Activated CD8-positive, alpha-beta T cell treated with anti-CD3 and anti-CD28 coated beads for 36 hours (primary cell): ENCODE measurements around the gene R3HDM4. TPM values are rescaled to one million over a fixed set of nuclear protein-coding genes. Genes with fewer than 3 reads are reported as not detected.
A peak's percentile ranks its signal among the peaks of the same experiment; 100 is the strongest.

Source experiments
- ATAC-seq: fragments of 200-7000 bp; cut with Tn5 transposase; one replicate; pipeline ENCODE4 v1.10.0; 2021; ENCODE audit warnings: mild to moderate bottlenecking, moderate library complexity
- CTCF ChIA-PET: fragments of 350-600 bp; sonication (Branson Sonifier 250); formaldehyde crosslinking; loops from one replicate; lab custom pipeline; 2021; ENCODE audit warnings: antibody characterized with exemption; lab: Charles Lee
- POLR2A ChIA-PET: fragments of 350-600 bp; sonication (Branson Sonifier 250); formaldehyde crosslinking; loops from one replicate; lab custom pipeline; 2021; ENCODE audit warnings: antibody characterized with exemption; lab: Charles Lee
- DNase-seq: peaks from one replicate; pipeline ENCODE4 v3.0.0-alpha.2; 2020
- H3K27ac Mint-ChIP-seq: one replicate; pipeline ENCODE4 v1.8.0; 2021; ENCODE audit warnings: mild to moderate bottlenecking, mixed read lengths
- H3K27me3 Mint-ChIP-seq: one replicate; pipeline ENCODE4 v1.8.0; 2021; ENCODE audit warnings: mixed read lengths
- H3K36me3 Mint-ChIP-seq: one replicate; pipeline ENCODE4 v1.8.0; 2021; ENCODE audit warnings: low read depth, mixed read lengths
- H3K4me1 Mint-ChIP-seq: one replicate; pipeline ENCODE4 v1.8.0; 2021; ENCODE audit warnings: low read depth, mixed read lengths
- H3K4me3 Mint-ChIP-seq: one replicate; pipeline ENCODE4 v1.8.0; 2021; ENCODE audit warnings: mild to moderate bottlenecking, moderate library complexity, mixed read lengths
- H3K9me3 Mint-ChIP-seq: one replicate; pipeline ENCODE4 v1.8.0; 2021; ENCODE audit warnings: mixed read lengths
- CTCF ChIP-seq: fragments of 200-600 bp; IDR thresholded peaks from one replicate; pipeline ENCODE4 v1.8.0; 2022; ENCODE audit warnings: antibody characterized with exemption, mild to moderate bottlenecking
- intact Hi-C: fragments of 100-400 bp; cut with micrococcal nuclease; formaldehyde crosslinking; loops from one replicate; pipeline ENCODE4 v1.10.0; 2022
- total RNA-seq, 2 experiments: library from RNA; stranded (reverse); gene quantifications; one replicate each; pipeline ENCODE4 v1.2.3, GENCODE V29; 2021

R3HDM4 gene
- total RNA-seq, 2 experiments from 2014 or later = 58.4 to 61.5 TPM

DNA sequence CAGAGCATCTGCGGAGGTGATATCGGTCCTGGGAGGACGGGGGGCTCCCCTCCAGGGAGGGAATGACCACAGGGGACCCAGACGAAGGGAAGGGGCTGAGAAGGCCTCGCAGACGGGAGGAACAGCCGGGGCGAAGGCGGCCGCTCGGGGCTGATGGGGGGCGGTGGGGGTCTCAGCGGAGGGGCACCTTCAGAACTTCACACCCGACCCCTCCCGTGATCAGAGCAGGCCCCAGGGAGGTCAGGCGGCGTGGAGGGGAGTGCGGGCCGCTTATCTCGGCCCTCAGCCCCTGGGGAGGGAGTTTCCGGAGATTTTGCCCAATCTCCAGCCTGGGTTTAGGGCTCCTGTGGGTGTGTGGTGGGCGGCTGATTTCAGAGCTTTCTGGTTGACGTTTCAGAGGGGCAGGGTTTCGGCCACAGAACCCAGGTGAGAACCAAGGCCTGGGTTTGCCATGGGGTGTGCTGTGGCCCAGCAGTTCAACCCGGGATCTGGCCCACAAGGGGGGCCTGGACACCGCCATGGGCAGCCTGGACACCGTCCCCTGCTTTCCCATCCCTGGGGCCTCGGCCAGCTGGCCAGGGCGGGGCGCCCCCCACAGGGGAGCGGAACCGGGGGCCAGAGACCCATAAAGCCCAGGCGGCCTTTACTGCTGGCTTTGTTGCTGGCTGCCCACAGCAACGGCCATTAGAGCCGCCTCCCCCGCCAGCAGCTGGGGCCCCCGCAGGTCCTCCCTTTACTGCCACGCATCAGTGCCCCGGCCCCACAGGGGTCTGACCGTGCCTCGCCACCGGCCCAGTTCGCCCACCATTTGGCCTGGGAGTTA, 41.9 kb upstream of the R3HDM4 start:
- H3K27me3 Mint-ChIP-seq = no peaks in the 10 kb centered on the region
- CTCF ChIA-PET = no interaction called here
- no peak for TF ChIP-seq CTCF

GRCh38 chr19:954272-954671, 41.3 kb upstream of the R3HDM4 start:
- H3K9me3 Mint-ChIP-seq = no peaks in the 10 kb centered on the region
- H3K27ac Mint-ChIP-seq = no peak overlapping the region
- ChIA-PET POLR2A (no interaction called here), CTCF (no interaction called here)
- no peak for DNase-seq
- intact Hi-C loops = no loop called here
- no peak overlapping the region for H3K4me3 Mint-ChIP-seq
- peaks cover 12% of the 10 kb centered on the region for H3K4me1 Mint-ChIP-seq
- H3K27me3 Mint-ChIP-seq = no peaks in the 10 kb centered on the region
- no peaks in the 10 kb centered on the region for H3K36me3 Mint-ChIP-seq
- no peak for TF ChIP-seq CTCF
- no peak for ATAC-seq

More for the DNA sequence above, 41.9 kb upstream of the R3HDM4 start:
- Mint-ChIP-seq H3K4me3 (no peak overlapping the region), H3K27ac (no peak overlapping the region), H3K4me1 (peaks cover 12% of the 10 kb centered on the region), H3K36me3 (no peaks in the 10 kb centered on the region), H3K9me3 (no peaks in the 10 kb centered on the region)
- POLR2A ChIA-PET = interaction anchor here (0.6 kb wide), 1 partner anchor 133 kb away, joined by 4 read pairs; no protein-coding TSS in a partner anchor
- ATAC-seq = peak; percentile 12
- intact Hi-C loops = no loop called here
- DNase-seq = no peak

DNA sequence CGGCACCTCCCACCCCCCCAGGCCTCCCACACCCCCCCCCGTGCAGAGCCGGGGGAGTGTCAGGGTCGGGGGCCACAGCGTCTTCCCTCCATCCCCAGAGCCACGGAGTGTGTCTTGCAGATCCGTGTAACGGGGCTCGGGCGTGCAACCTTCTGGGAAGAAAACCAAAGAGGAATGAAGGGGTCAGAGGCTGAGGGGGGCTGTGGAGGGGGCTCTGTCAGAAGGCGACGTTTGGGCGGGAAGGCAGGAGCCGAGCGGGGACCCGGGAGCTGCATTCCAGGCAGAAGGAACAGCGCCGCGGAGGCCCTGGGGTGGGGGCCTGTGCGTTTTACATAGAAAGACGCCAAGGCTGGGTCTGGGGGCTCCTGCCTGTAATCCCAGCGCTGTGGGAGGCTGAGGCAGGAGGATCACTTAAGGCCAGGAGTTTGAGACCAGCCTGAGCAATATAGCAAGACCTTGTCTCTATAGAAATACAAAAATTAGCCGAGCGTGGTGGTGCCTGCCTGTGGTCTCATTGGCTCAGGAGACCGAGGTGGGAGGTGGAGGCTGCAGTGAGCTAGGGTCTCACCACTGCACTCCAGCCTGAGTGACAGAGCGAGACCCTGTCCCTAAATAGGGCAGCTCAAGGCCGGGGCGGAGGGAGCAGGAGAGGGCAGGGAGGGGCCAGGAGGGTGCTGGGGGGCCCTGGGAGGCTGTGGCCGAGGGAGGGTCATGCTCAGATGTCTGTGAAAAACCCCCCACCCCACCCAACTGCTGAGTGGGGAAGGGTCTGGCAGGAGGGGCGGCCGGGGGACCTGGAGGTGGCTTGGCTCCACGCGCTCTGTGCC, 40.6 kb upstream of the R3HDM4 start:
- no peaks in the 10 kb centered on the region for H3K36me3 Mint-ChIP-seq
- ATAC-seq (no peak), DNase-seq (no peak)
- no peak overlapping the region for H3K4me3 Mint-ChIP-seq
- POLR2A ChIA-PET = no interaction called here
- intact Hi-C loops = no loop called here
- CTCF ChIA-PET = no interaction called here
- peaks cover 9% of the 10 kb centered on the region for H3K4me1 Mint-ChIP-seq
- H3K27ac Mint-ChIP-seq = no peak overlapping the region
- no peak for TF ChIP-seq CTCF
- H3K9me3 Mint-ChIP-seq = no peaks in the 10 kb centered on the region
- no peaks in the 10 kb centered on the region for H3K27me3 Mint-ChIP-seq

DNA sequence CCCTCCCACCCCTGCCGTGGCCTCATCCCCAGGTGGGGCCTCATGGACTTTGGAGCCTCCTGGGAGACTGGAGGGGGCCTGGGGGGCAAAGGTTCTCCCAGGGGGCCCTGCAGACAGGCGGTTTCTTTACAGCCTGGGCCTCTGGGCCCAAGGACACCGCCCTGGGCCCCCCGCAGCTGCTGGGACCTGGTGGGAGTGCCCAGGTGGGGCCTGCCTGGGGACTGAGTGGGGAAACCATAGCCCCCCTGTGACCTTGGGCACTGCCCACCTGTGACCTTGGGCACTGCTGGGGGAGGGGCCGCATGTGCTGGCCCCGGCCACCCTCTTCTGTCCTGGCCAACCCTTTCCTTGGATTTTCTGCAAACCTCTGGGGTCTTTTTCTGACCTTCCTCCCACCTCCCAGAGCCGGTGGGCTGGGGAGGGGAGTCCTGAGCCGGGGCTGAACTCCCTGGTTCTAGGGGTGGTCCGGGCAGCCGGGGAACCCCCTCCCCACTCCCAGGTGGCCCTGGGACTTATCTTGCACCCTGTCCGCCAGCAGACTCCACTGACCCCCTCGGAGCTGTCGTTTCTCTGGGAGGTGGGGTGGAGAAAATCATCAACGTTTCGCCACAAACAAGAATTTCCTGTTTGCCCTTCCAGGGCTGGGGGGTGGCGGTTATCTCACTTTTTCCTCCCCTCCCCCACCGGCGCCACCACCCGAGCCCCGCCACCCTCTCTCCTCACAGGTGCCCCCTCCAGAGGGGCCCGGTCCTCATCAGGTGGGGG, 39.8 kb upstream of the R3HDM4 start:
- POLR2A ChIA-PET = interaction anchor here (1.0 kb wide), 1 partner anchor 15 kb away, joined by 3 read pairs; no protein-coding TSS in a partner anchor
- Mint-ChIP-seq H3K4me3 (no peak overlapping the region), H3K36me3 (no peaks in the 10 kb centered on the region), H3K27ac (no peak overlapping the region), H3K27me3 (no peaks in the 10 kb centered on the region), H3K9me3 (no peaks in the 10 kb centered on the region), H3K4me1 (peaks cover 7% of the 10 kb centered on the region)
- DNase-seq = no peak
- CTCF ChIA-PET = no interaction called here
- ATAC-seq = no peak
- intact Hi-C loops = no loop called here
- no peak for TF ChIP-seq CTCF
